Mucosa of rectum (tissue), 2 donors: ENCODE data around the gene MTMR10.
A peak's percentile ranks its signal among the peaks of the same experiment; 100 is the strongest.

Experiments
- H3K27ac ChIP-seq, 2 donors: one replicate each; pipeline ENCODE4 v1.7.0; 2013; ENCODE audit warnings: inconsistent platforms in 2 of 2, low read depth in 2 of 2, low read length in 2 of 2
- H3K27me3 ChIP-seq, 2 donors: one replicate each; pipeline ENCODE4 v1.7.0; 2013; ENCODE audit warnings: low read length in 2 of 2; ENCODE audit not compliant: control insufficient read depth in 2 of 2, insufficient read depth in 2 of 2
- H3K36me3 ChIP-seq, 2 donors: one replicate each; pipeline ENCODE4 v1.7.0; 2013; ENCODE audit warnings: low read length in 2 of 2; ENCODE audit not compliant: control insufficient read depth in 2 of 2, insufficient read depth in 2 of 2
- H3K4me1 ChIP-seq, 2 donors: one replicate each; pipeline ENCODE4 v1.7.0; 2013; ENCODE audit warnings: low read length in 2 of 2, mild to moderate bottlenecking in 1 of 2; ENCODE audit not compliant: control insufficient read depth in 2 of 2, insufficient read depth in 2 of 2
- H3K4me3 ChIP-seq, 2 donors: one replicate each; pipeline ENCODE4 v1.7.0; 2013; ENCODE audit warnings: low read length in 2 of 2
- H3K9ac ChIP-seq, 2 donors: one replicate each; pipeline ENCODE4 v1.7.0; 2013; ENCODE audit warnings: low read length in 2 of 2, low read depth in 1 of 2, mild to moderate bottlenecking in 1 of 2
- H3K9me3 ChIP-seq, 2 donors: one replicate each; pipeline ENCODE4 v1.7.0; 2013; ENCODE audit warnings: low read length in 2 of 2; ENCODE audit not compliant: control insufficient read depth in 2 of 2
- donor health status: healthy.
- donor health status: Normal muscosa, but diverticular disease.

The MTMR10 gene

DNA sequence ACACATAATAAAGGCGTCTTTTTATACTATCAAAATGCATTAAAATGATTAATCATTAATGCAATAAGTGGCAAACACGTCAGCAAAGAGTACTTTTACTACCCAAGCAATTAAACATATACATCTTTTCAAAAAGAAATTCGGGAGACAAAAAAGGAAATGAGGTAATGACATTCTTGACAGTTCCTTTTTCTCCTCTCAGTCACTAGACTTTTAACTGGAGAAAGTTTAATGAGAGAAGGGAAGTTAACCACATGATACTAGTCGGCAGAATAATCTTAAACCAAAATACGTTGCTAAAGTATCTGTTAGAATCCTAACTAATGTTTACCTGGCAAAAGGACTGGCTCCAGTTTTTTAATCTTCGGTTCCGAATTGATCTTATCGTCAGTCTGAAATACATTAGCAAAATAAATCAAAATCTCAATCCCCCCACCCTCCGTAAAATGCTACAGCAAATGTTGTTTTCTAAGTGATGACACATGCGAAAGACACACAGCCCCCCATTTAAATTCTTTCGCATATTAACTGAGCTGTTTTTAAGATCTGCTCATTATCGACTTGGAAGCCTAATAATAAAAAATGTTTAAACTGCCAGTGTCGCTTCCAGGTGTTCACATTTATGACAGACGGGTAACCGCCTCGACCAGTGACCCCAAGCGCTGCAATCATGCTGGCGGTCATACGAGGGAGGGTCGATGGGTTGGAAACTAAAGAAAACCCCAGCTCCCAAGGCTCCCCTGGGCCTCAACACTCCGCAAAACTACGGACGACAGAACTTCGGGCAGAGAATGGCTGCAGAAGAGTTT is 778 bp downstream of the MTMR10 start:
- Histone ChIP-seq H3K27me3 (no peaks in the 10 kb centered on the region), H3K4me1 (peaks cover 14 to 23% of the 10 kb centered on the region in 2 donors), H3K4me3 (peak overlapping the region; percentile 77 to 94), H3K9me3 (no peaks in the 10 kb centered on the region), H3K36me3 (peaks cover 7 to 14% of the 10 kb centered on the region in 2 donors), H3K9ac (peak overlapping the region; percentile 95 to 99), H3K27ac (peak overlapping the region; percentile 98)

DNA sequence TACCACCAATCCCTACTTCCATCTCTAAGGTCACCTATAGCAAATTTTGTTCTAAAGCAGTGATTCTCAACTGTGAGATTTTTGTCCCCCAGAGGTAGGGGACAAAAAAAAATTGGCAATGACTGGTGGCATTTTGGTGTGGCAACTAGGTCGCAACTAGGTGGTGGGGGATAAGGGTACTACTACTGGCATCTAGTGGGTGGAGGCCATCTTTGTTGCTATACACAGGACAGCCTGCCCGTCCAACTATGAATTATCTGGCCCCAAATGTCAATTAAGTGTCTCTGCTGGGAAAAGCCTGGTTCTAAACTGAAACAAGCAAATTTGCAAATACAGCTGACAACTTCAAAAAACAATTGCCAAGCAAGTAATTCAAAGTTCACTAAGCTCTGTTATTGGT is 1.4 kb downstream of the MTMR10 start:
- Histone ChIP-seq H3K4me3 (peak overlapping the region; percentile 77 to 94), H3K36me3 (peaks cover 9 to 18% of the 10 kb centered on the region in 2 donors), H3K27ac (peak overlapping the region; percentile 98), H3K4me1 (peaks cover 14 to 26% of the 10 kb centered on the region in 2 donors), H3K9me3 (no peaks in the 10 kb centered on the region), H3K27me3 (no peaks in the 10 kb centered on the region), H3K9ac (peak overlapping the region; percentile 95 to 99)

DNA sequence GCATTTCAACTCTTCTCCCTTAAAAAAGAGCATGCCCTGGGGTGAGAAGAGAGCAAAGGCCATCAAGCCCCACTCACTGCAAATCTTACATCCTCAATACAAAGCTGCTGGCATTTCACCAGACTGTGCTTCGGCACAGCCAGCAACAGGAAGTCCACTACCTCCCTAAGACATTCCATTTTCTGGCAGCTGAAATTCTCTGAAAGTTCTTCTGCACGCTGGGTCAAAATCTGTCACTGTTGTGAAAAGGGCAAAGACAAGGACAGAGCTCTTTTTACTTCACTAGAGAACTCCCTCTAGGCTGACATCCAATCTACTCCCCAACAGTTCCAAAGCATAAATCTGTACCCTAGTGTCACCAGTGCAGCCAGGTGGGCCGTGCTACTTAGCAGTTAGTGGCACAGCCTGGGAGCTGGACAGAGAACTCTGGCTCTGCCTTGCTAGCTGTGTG is 6.3 kb downstream of the MTMR10 start:
- Histone ChIP-seq H3K4me1 (peaks cover 13 to 20% of the 10 kb centered on the region in 2 donors), H3K4me3 (peak overlapping the region in 1 of 2 donors; percentile 7), H3K27ac (no peak overlapping the region), H3K36me3 (peaks cover 22 to 26% of the 10 kb centered on the region in 2 donors), H3K9me3 (no peaks in the 10 kb centered on the region), H3K27me3 (no peaks in the 10 kb centered on the region), H3K9ac (no peak overlapping the region)

DNA sequence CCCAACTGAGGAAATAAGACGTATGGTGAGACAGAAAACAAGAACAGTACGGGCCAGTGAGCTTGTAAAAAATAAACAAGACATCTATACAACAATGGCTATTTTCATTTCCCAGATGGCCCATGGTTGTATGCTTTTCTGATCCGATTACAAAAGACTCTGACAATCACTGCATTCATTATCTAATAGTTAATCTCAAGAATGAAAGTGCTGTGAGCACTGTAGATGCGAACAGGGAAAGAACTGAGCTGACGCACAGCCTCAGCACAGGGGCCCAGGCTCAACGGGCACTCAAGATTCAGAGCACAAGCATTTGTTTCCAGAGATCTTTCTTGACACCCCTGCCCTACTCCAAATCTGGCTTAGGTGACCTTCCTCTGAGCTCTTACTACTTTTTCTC is 6.9 kb downstream of the MTMR10 start:
- Histone ChIP-seq H3K4me3 (peak overlapping the region in 1 of 2 donors; percentile 7), H3K27me3 (no peaks in the 10 kb centered on the region), H3K9me3 (no peaks in the 10 kb centered on the region), H3K9ac (no peak overlapping the region), H3K27ac (no peak overlapping the region), H3K4me1 (peaks cover 11 to 14% of the 10 kb centered on the region in 2 donors), H3K36me3 (peaks cover 25 to 26% of the 10 kb centered on the region in 2 donors)

DNA sequence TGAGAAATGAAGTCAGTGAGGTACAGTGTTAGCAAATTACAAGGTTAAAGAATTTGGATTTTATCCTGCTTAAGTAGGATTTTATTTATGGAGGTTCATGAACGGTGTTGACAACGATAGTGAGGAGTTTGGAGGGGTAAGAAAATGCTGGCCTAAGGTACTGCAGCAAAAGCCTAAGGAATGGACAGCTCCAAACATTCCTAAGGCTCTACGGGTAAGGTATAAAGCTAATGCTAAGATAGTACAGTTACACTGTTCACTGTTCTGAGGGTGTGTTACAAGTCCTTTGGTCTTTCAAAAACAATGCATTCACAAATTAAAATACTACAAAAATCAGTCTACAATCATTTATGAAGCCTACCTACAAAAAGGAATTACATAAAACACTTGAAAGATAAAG is 7.3 kb downstream of the MTMR10 start:
- H3K27ac ChIP-seq: no peak overlapping the region
- H3K9me3 ChIP-seq: no peaks in the 10 kb centered on the region
- no peak overlapping the region for H3K4me3 ChIP-seq
- peaks cover 11 to 14% of the 10 kb centered on the region in 2 donors for H3K4me1 ChIP-seq
- H3K36me3 ChIP-seq: peaks cover 25 to 26% of the 10 kb centered on the region in 2 donors
- no peak overlapping the region for H3K9ac ChIP-seq
- H3K27me3 ChIP-seq: no peaks in the 10 kb centered on the region

DNA sequence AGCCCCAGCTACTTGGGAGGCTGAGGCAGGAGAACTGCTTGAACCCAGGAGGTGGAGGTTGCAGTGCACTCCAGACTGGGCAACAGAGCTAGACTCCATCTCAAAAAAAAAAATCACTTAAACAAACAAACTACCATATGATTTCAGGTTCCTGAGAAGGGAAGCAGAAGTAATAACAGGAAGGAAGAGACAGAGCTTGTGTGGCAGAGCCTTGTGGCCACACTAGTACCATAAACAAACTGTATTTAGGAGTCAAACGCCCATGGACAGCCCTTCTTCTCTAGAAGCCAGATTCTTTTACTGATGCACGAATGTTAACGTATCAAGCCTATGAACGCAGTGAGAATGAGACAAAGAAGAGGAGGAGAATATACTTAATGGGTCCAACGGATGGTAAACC is 12.0 kb downstream of the MTMR10 start:
- Histone ChIP-seq H3K27me3 (no peaks in the 10 kb centered on the region), H3K4me1 (peaks cover 0 to under 1% of the 10 kb centered on the region in 2 donors), H3K36me3 (peaks cover 15 to 23% of the 10 kb centered on the region in 2 donors), H3K9me3 (no peaks in the 10 kb centered on the region), H3K27ac (no peak overlapping the region), H3K4me3 (no peak overlapping the region), H3K9ac (no peak overlapping the region)

DNA sequence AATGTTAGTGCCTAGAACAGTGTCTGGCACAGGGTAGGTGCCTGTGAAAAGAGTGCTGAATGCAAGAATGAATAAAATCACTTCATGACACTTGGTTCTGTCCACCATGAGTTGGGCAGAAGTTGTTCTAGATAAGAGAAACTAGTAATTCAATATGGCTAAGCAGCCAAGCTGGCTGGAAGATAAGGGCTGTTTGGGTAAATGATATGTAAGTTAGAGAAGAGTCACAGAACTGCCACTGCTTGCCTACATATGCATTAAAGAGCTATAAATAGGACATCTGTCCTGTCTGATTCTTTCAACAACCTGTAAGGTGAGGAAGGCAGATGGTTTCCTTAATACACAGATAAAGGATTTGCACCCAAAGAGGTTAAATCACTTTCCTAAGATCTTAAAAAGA is 13.1 kb downstream of the MTMR10 start:
- Histone ChIP-seq H3K9ac (no peak overlapping the region), H3K27ac (no peak overlapping the region), H3K4me1 (no peaks in the 10 kb centered on the region), H3K9me3 (no peaks in the 10 kb centered on the region), H3K36me3 (peaks cover 25% of the 10 kb centered on the region in 2 donors), H3K27me3 (no peaks in the 10 kb centered on the region), H3K4me3 (no peak overlapping the region)

DNA sequence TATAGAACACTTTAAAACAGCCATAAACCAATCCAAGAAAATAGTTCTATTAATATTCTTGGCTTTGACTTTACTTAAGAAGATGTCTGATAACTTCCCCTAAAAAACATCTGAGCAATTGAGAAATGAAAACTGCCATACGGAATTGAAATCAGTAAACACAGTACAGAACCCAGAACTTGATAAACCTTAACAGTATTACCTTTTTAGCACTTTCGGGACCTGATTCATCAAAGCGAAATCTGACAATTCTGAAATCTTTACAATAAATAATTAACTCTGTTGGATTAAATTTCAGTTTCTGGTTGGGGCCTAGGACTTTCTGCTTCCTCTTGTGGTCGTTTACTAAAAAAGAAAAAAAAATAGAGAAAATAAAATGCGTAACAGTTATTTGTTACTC is 17.3 kb downstream of the MTMR10 start:
- H3K36me3 ChIP-seq: peaks cover 38 to 42% of the 10 kb centered on the region in 2 donors
- no peak overlapping the region for H3K27ac ChIP-seq
- H3K9ac ChIP-seq: no peak overlapping the region

DNA sequence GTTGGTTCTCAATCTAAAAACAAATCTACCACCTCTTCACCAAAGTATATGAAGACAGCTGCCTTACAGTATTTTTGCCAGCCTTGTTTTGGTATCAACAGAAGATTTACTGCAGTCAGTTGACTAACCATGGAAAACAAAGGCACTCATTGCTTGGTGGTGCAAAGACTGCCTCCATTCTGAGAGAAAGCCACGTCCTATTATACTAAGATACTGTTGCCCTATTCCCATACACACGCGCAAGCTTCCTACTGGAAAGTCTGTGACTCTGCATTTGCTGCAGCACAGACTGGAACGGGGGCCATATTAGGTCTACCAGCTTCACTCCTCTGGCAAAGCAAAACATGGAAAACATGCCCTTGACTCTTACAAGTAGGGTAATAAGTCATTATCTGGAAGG is 18.0 kb downstream of the MTMR10 start:
- H3K4me3 ChIP-seq: no peak overlapping the region
- no peak overlapping the region for H3K9ac ChIP-seq
- H3K36me3 ChIP-seq: peaks cover 38 to 42% of the 10 kb centered on the region in 2 donors
- H3K27ac ChIP-seq: no peak overlapping the region
- no peaks in the 10 kb centered on the region for H3K27me3 ChIP-seq
- no peaks in the 10 kb centered on the region for H3K9me3 ChIP-seq
- no peaks in the 10 kb centered on the region for H3K4me1 ChIP-seq

More for the DNA sequence above, 17.3 kb downstream of the MTMR10 start:
- Histone ChIP-seq H3K27me3 (no peaks in the 10 kb centered on the region), H3K4me3 (no peak overlapping the region), H3K9me3 (no peaks in the 10 kb centered on the region), H3K4me1 (no peaks in the 10 kb centered on the region)

DNA sequence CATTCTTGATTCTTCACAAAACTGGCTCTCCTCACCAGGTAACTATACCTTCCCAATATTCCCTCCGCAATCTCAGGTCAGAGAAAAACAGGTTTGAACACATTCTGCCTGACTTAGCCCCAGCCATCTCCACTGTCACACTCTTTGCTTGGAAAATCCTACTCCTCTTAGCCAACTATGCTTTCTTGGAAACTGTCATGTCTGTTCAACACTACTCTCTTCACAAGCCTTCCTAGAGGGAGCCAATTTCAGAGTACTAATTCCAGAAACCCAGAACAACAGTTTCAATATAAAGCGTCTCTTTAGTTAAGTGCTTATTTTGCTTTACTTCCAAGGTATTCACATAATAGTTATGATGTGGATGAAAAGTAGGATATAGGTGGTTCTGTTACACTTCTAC is 21.7 kb downstream of the MTMR10 start:
- no peak overlapping the region for H3K4me3 ChIP-seq
- H3K4me1 ChIP-seq: no peaks in the 10 kb centered on the region
- H3K27me3 ChIP-seq: no peaks in the 10 kb centered on the region
- H3K27ac ChIP-seq: no peak overlapping the region
- H3K9ac ChIP-seq: no peak overlapping the region
- H3K36me3 ChIP-seq: peaks cover 46 to 49% of the 10 kb centered on the region in 2 donors
- H3K9me3 ChIP-seq: no peaks in the 10 kb centered on the region
